GM21423 (cell line): ENCODE measurements around the gene MAP3K14.

ENCODE experiments used
- ATAC-seq: cut with Tn5 transposase; IDR thresholded peaks from one replicate; pipeline ENCODE4 v1.9.1; 2021; ENCODE audit warnings: mild to moderate bottlenecking, moderate library complexity; ENCODE audit not compliant: unreplicated experiment

Gene MAP3K14

GRCh38 chr17:45238155-45238774 lies 78.6 kb downstream of the MAP3K14 start:
- ATAC-seq = no peak

- ATAC-seq = no peak
Observed at GRCh38 chr17:45237686-45238085, 79.1 kb downstream of the MAP3K14 start.

- no peak for ATAC-seq
Observed at GRCh38 chr17:45236282-45236606, 80.6 kb downstream of the MAP3K14 start.

GRCh38 chr17:45235416-45236281 lies 81.2 kb downstream of the MAP3K14 start:
- ATAC-seq = no peak

GRCh38 chr17:45234641-45235415 lies 82.0 kb downstream of the MAP3K14 start:
- no peak for ATAC-seq

- no peak for ATAC-seq
Observed at GRCh38 chr17:45233423-45233924, 83.3 kb downstream of the MAP3K14 start.

GRCh38 chr17:45232514-45233422 lies 84.1 kb downstream of the MAP3K14 start:
- ATAC-seq = no peak

GRCh38 chr17:45231481-45232116 lies 85.2 kb downstream of the MAP3K14 start:
- ATAC-seq = no peak

- no peak for ATAC-seq
Observed at GRCh38 chr17:45230787-45231480, 85.9 kb downstream of the MAP3K14 start.

- ATAC-seq = no peak
Observed at GRCh38 chr17:45230410-45230786, 86.4 kb downstream of the MAP3K14 start.

GRCh38 chr17:45229681-45230409 lies 87.0 kb downstream of the MAP3K14 start:
- ATAC-seq = no peak

GRCh38 chr17:45228763-45229539 lies 87.9 kb downstream of the MAP3K14 start:
- ATAC-seq = peak; percentile 26

- no peak for ATAC-seq
Observed at GRCh38 chr17:45227926-45228762, 88.7 kb downstream of the MAP3K14 start.

GRCh38 chr17:45227101-45227925 lies 89.5 kb downstream of the MAP3K14 start:
- no peak for ATAC-seq

GRCh38 chr17:45226576-45226975 lies 90.2 kb downstream of the MAP3K14 start:
- ATAC-seq = no peak

GRCh38 chr17:45225964-45226530 lies 90.8 kb downstream of the MAP3K14 start:
- peak; percentile 42 for ATAC-seq
